HEK293 (cell line): ENCODE results near the gene TAS1R2.

Experiments used
- CTCF ChIA-PET: fragments of 350-600 bp; formaldehyde crosslinking; extraction: SDS; loops from one replicate; lab custom pipeline; 2021; ENCODE audit warnings: antibody characterized with exemption; lab: Yijun Ruan, JAX
- POLR2A ChIA-PET: fragments of 300-600 bp; formaldehyde crosslinking; extraction: SDS; loops from one replicate; lab custom pipeline; 2020; ENCODE audit warnings: antibody characterized with exemption, inconsistent platforms; lab: Yijun Ruan, JAX
- H3K27ac ChIP-seq: fragments of 200-500 bp; sonication (Bioruptor generic); 2 replicates; pipeline ENCODE4 v1.5.1; 2014; ENCODE audit warnings: low read depth, low read length, control low read depth, inconsistent platforms; ENCODE audit errors: extremely low read depth
- H3K36me3 ChIP-seq, 2 experiments: fragments of 200-500 bp in 1 of 2; sonication (Bioruptor generic) in 1 of 2; 1 replicate in 1 of 2; 2 replicates in 1 of 2; pipeline ENCODE4 v1.5.1; 2014 to 2017; ENCODE audit warnings: inconsistent platforms in 2 of 2, low read length in 2 of 2; ENCODE audit not compliant: control insufficient read depth in 2 of 2, insufficient read depth in 1 of 2
- H3K4me1 ChIP-seq: fragments of 200-500 bp; sonication (Bioruptor generic); 2 replicates; pipeline ENCODE4 v1.5.1; 2014; ENCODE audit warnings: mild to moderate bottlenecking, low read length, inconsistent platforms; ENCODE audit not compliant: control insufficient read depth, insufficient read depth
- H3K4me3 ChIP-seq: 2 replicates; pipeline ENCODE4 v1.5.1; 2011; ENCODE audit warnings: low read depth, mild to moderate bottlenecking, control low read depth, low read length, moderate library complexity
- H3K9me3 ChIP-seq: fragments of 200-500 bp; sonication (Bioruptor generic); 2 replicates; pipeline ENCODE4 v1.5.1; 2014; ENCODE audit warnings: low read depth, low read length, inconsistent platforms; ENCODE audit not compliant: control insufficient read depth, insufficient read depth
- GLI4 ChIP-seq: fragments of 450-650 bp; formaldehyde crosslinking; IDR thresholded peaks from 2 replicates; pipeline ENCODE4 v1.5.1; 2016; ENCODE audit warnings: missing biosample characterization, missing genetic modification characterization
- HOXD13 ChIP-seq: sonication (generic); formaldehyde crosslinking; IDR thresholded peaks from 2 replicates; pipeline ENCODE4 v1.8.0; 2022; ENCODE audit warnings: missing genetic modification reagents, borderline replicate concordance
- KLF7 ChIP-seq: fragments of 450-650 bp; formaldehyde crosslinking; IDR thresholded peaks from 2 replicates; pipeline ENCODE4 v1.5.1; 2016; ENCODE audit warnings: missing biosample characterization, missing genetic modification characterization, borderline replicate concordance
- MEIS1 ChIP-seq: sonication (generic); formaldehyde crosslinking; IDR thresholded peaks from 2 replicates; pipeline ENCODE4 v1.8.1; 2022; ENCODE audit warnings: missing genetic modification reagents, mild to moderate bottlenecking, borderline replicate concordance
- SP2 ChIP-seq: fragments of 450-650 bp; formaldehyde crosslinking; IDR thresholded peaks from 2 replicates; pipeline ENCODE4 v1.5.1; 2016; ENCODE audit warnings: missing biosample characterization, missing genetic modification characterization
- ZBTB17 ChIP-seq: fragments of 450-650 bp; formaldehyde crosslinking; IDR thresholded peaks from 2 replicates; pipeline ENCODE4 v1.5.1; 2016; ENCODE audit warnings: missing biosample characterization, missing genetic modification characterization
- ZBTB20 ChIP-seq: fragments of 450-650 bp; formaldehyde crosslinking; IDR thresholded peaks from 2 replicates; pipeline ENCODE4 v1.5.1; 2016; ENCODE audit warnings: missing biosample characterization, missing genetic modification characterization
- ZBTB26 ChIP-seq: fragments of 450-650 bp; formaldehyde crosslinking; optimal IDR thresholded peaks from 2 replicates; pipeline ENCODE3; 2016; ENCODE audit warnings: missing biosample characterization, mild to moderate bottlenecking, missing genetic modification characterization
- ZEB2 ChIP-seq: fragments of 450-650 bp; formaldehyde crosslinking; IDR thresholded peaks from 2 replicates; pipeline ENCODE4 v1.5.1; 2016; ENCODE audit warnings: missing biosample characterization, missing genetic modification characterization
- ZFP41 ChIP-seq: fragments of 450-650 bp; formaldehyde crosslinking; IDR thresholded peaks from 2 replicates; pipeline ENCODE4 v1.5.1; 2016; ENCODE audit warnings: missing biosample characterization, missing genetic modification characterization, borderline replicate concordance
- ZIC2 ChIP-seq: fragments of 450-650 bp; formaldehyde crosslinking; IDR thresholded peaks from 2 replicates; pipeline ENCODE4 v1.5.1; 2016; ENCODE audit warnings: missing biosample characterization, missing genetic modification characterization
- ZNF10 ChIP-seq: fragments of 450-650 bp; formaldehyde crosslinking; IDR thresholded peaks from 2 replicates; pipeline ENCODE4 v1.5.1; 2017; ENCODE audit warnings: missing biosample characterization, missing genetic modification characterization
- ZNF132 ChIP-seq: fragments of 450-650 bp; formaldehyde crosslinking; IDR thresholded peaks from 2 replicates; pipeline ENCODE4 v1.5.1; 2017; ENCODE audit warnings: missing biosample characterization, missing genetic modification characterization, borderline replicate concordance
- ZNF2 ChIP-seq: fragments of 450-650 bp; formaldehyde crosslinking; IDR thresholded peaks from 2 replicates; pipeline ENCODE4 v1.5.1; 2016; ENCODE audit warnings: missing biosample characterization, missing genetic modification characterization
- ZNF350 ChIP-seq: fragments of 450-650 bp; formaldehyde crosslinking; IDR thresholded peaks from 2 replicates; pipeline ENCODE4 v1.5.0; 2017; ENCODE audit warnings: missing biosample characterization, mild to moderate bottlenecking, missing genetic modification characterization
- ZNF391 ChIP-seq: fragments of 450-650 bp; formaldehyde crosslinking; IDR thresholded peaks from 2 replicates; pipeline ENCODE4 v1.5.1; 2016; ENCODE audit warnings: low read depth, missing biosample characterization, missing genetic modification characterization, borderline replicate concordance
- ZNF394 ChIP-seq: fragments of 450-650 bp; formaldehyde crosslinking; IDR thresholded peaks from 2 replicates; pipeline ENCODE4 v1.5.1; 2016; ENCODE audit warnings: missing biosample characterization, missing genetic modification characterization, mild to moderate bottlenecking, moderate library complexity, borderline replicate concordance
- ZNF518A ChIP-seq: fragments of 450-650 bp; formaldehyde crosslinking; conservative IDR thresholded peaks from 2 replicates; pipeline ENCODE4 v1.5.1; 2016; ENCODE audit warnings: low read depth, missing biosample characterization, missing genetic modification characterization
- ZNF549 ChIP-seq: fragments of 450-650 bp; IDR thresholded peaks from 2 replicates; pipeline ENCODE4 v1.5.1; 2018; ENCODE audit warnings: missing biosample characterization, missing genetic modification characterization, mild to moderate bottlenecking, inconsistent platforms, moderate library complexity
- ZNF639 ChIP-seq: fragments of 450-650 bp; formaldehyde crosslinking; IDR thresholded peaks from 2 replicates; pipeline ENCODE4 v1.5.1; 2016; ENCODE audit warnings: missing biosample characterization, missing genetic modification characterization
- ZNF785 ChIP-seq: fragments of 450-650 bp; formaldehyde crosslinking; IDR thresholded peaks from 2 replicates; pipeline ENCODE4 v1.5.1; 2016; ENCODE audit warnings: missing biosample characterization, missing genetic modification characterization
- ZXDB ChIP-seq: fragments of 450-650 bp; formaldehyde crosslinking; IDR thresholded peaks from 2 replicates; pipeline ENCODE4 v1.5.1; 2016; ENCODE audit warnings: missing biosample characterization, missing genetic modification characterization
- TF ChIP-seq, protein P1 (sequence below): fragments of 450-650 bp; formaldehyde crosslinking; IDR thresholded peaks from 2 replicates; pipeline ENCODE4 v1.5.1; 2016; ENCODE audit warnings: missing biosample characterization, missing genetic modification characterization

The TAS1R2 gene

GRCh38 chr1:18903291-18903756 is 43.9 kb upstream of the TAS1R2 start:
- Histone ChIP-seq H3K27ac (peak overlapping the region; percentile 70; the same call in 1 of the 2 replicates), H3K4me3 (peak overlapping the region; percentile 58), H3K36me3 (peaks cover 0 to 8% of the 10 kb centered on the region in 2 experiments; a peak in 1 of 3 replicates), H3K4me1 (0 out of 2 replicates have a peak, but pooled peaks cover 3% of the 10 kb centered on the region), H3K9me3 (no peaks in the 10 kb centered on the region)
- TF ChIP-seq ZNF549 (tag by site-specific recombination) = no peak
- TF ChIP-seq ZNF2 = 0 out of 2 replicates have a peak, but pooled peaks have one; percentile 1
- peak; percentile 52; the same call in 1 of the 2 replicates for TF ChIP-seq ZNF10 (tag by site-specific recombination)
- ChIA-PET CTCF (interaction anchor here (0.7 to 1.7 kb wide), 10 partner anchors 9 to 306 kb away, joined by 3 to 24 read pairs (median 4); no protein-coding TSS in a partner anchor), POLR2A (interaction anchor here (1.0 to 1.5 kb wide), 11 partner anchors 10 to 211 kb away, joined by 3 to 9 read pairs (median 4); partner anchors contain the start of gene IFFO2)

DNA sequence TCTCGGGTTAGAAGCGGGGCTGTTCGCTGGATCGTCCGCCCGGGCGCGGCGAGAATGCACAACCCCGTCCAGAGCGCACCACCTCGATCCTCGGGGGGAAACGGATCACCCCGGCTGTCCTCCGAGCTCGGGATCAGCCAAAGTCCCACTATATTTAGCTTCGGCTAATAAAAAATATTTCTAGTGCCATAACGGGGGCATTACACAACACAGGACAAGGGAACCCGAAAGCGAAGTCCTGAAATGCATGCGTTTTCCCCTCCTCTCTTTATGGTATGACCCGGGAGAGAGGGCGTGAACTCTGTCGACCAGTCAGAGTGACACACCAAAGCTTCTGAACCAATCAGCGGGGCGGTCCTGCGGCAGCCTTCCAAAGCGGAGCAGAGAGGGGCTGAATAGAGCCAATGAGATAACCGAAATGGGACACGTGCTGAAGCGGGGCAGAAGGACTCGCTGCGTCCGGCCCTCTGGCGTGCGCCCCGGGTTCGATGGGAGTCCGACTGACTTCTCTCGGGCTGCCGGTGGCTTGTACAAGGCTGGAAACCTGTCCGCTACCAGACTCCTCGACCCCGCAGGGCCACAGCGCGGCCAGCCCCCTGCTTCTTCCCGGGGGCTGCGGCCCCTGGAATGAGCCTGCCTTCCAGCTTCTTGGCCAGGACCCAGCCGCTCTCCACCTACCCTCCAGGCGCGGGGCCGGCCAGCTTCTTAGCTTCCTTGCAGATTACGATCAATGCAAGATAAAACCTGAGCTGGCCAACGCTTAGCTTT is 43.2 kb upstream of the TAS1R2 start, which contains the start of gene ALDH4A1:
Gene ALDH4A1 (minus strand): TSS at position 33 of the 768 bp plus-strand sequence. CDS start 32 bp downstream, at position 1.
- Histone ChIP-seq H3K9me3 (no peaks in the 10 kb centered on the region), H3K27ac (peak within 1 kb of the TSS; percentile 70), H3K4me1 (0 out of 2 replicates have a peak, but pooled peaks cover 3% of the 10 kb centered on the region), H3K4me3 (peak within 1 kb of the TSS; percentile 58), H3K36me3 (peaks cover 0 to 3% of the 10 kb centered on the region in 2 experiments; a peak in 1 of 3 replicates)
- ChIA-PET CTCF (interaction anchor here (0.7 to 1.7 kb wide), 10 partner anchors 9 to 197 kb away, joined by 3 to 24 read pairs (median 3); no protein-coding TSS in a partner anchor), POLR2A (interaction anchor here (0.6 to 1.5 kb wide), 14 partner anchors 11 to 879 kb away, joined by 3 to 9 read pairs (median 4); partner anchors contain the start of gene IFFO2)
- TF ChIP-seq ZNF394 (tag by site-specific recombination) (peak; percentile 24; the same call in 1 of the 2 replicates), ZBTB20 (peak; percentile 99), GLI4 (tag by site-specific recombination) (no peak), ZBTB17 (tag by site-specific recombination) (peak; percentile 71), ZEB2 (0 out of 2 replicates have a peak, but pooled peaks have one; percentile 30), SP2 (tag by site-specific recombination) (peak; percentile 96), ZNF350 (tag by site-specific recombination) (no peak), MEIS1 (no peak), HOXD13 (CRISPR knock-in tag) (no peak), ZBTB26 (tag by site-specific recombination) (peak; percentile 79), ZNF639 (tag by site-specific recombination) (no peak), ZNF391 (tag by site-specific recombination) (peak; percentile 71), ZXDB (tag by site-specific recombination) (peak; percentile 77), ZIC2 (tag by site-specific recombination) (peak; percentile 45; the same call in 1 of the 2 replicates), ZNF785 (tag by site-specific recombination) (no peak), ZNF132 (tag by site-specific recombination) (no peak), KLF7 (no peak), ZFP41 (tag by site-specific recombination) (no peak), ZNF518A (0 out of 2 replicates have a peak, but pooled peaks have one; percentile 21)
- TF ChIP-seq, protein P1, sequence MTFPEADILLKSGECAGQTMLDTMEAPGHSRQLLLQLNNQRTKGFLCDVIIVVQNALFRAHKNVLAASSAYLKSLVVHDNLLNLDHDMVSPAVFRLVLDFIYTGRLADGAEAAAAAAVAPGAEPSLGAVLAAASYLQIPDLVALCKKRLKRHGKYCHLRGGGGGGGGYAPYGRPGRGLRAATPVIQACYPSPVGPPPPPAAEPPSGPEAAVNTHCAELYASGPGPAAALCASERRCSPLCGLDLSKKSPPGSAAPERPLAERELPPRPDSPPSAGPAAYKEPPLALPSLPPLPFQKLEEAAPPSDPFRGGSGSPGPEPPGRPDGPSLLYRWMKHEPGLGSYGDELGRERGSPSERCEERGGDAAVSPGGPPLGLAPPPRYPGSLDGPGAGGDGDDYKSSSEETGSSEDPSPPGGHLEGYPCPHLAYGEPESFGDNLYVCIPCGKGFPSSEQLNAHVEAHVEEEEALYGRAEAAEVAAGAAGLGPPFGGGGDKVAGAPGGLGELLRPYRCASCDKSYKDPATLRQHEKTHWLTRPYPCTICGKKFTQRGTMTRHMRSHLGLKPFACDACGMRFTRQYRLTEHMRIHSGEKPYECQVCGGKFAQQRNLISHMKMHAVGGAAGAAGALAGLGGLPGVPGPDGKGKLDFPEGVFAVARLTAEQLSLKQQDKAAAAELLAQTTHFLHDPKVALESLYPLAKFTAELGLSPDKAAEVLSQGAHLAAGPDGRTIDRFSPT (tag by site-specific recombination) = no peak
